SK-N-SH (cell line): ENCODE data around the gene RBP2.

ENCODE experiments used
- ELF1 ChIP-seq: IDR thresholded peaks from 2 replicates; pipeline ENCODE4 v1.4.0; 2012
- EZH2phosphoT487 ChIP-seq: fragments of 200-600 bp; sonication (generic); IDR thresholded peaks from 2 replicates; pipeline ENCODE4 v1.6.1; 2017; ENCODE audit warnings: low read depth, mixed run types, mild to moderate bottlenecking, antibody characterized with exemption, moderate library complexity, borderline replicate concordance
- MXI1 ChIP-seq: IDR thresholded peaks from 2 replicates; pipeline ENCODE4 v1.6.1; 2012; ENCODE audit warnings: mild to moderate bottlenecking, low read depth, low read length, improper control_type of control experiment
- POLR2AphosphoS5 ChIP-seq: IDR thresholded peaks from 2 replicates; pipeline ENCODE4 v1.6.1; 2012; ENCODE audit warnings: low read depth, low read length
- RXRA ChIP-seq: IDR thresholded peaks from 2 replicates; pipeline ENCODE4 v1.4.0; 2012; ENCODE audit warnings: low read depth, mild to moderate bottlenecking, borderline replicate concordance
- TEAD4 ChIP-seq: IDR thresholded peaks from 2 replicates; pipeline ENCODE4 v1.4.0; 2012; ENCODE audit warnings: mild to moderate bottlenecking, borderline replicate concordance; ENCODE audit not compliant: insufficient read depth
- USF2 ChIP-seq: fragments of 150-350 bp; IDR thresholded peaks from 2 replicates; pipeline ENCODE4 v1.6.1; 2017; ENCODE audit warnings: antibody characterized with exemption, low read length, low read depth, borderline replicate concordance
- TF ChIP-seq, protein P1 (sequence below): fragments of 200-600 bp; sonication (generic); IDR thresholded peaks from 2 replicates; pipeline ENCODE4 v1.6.1; 2017; ENCODE audit warnings: antibody characterized with exemption, mild to moderate bottlenecking, moderate library complexity

- TF ChIP-seq POLR2AphosphoS5: no peak
- TF ChIP-seq EZH2phosphoT487: no peak
- TF ChIP-seq, protein P1, sequence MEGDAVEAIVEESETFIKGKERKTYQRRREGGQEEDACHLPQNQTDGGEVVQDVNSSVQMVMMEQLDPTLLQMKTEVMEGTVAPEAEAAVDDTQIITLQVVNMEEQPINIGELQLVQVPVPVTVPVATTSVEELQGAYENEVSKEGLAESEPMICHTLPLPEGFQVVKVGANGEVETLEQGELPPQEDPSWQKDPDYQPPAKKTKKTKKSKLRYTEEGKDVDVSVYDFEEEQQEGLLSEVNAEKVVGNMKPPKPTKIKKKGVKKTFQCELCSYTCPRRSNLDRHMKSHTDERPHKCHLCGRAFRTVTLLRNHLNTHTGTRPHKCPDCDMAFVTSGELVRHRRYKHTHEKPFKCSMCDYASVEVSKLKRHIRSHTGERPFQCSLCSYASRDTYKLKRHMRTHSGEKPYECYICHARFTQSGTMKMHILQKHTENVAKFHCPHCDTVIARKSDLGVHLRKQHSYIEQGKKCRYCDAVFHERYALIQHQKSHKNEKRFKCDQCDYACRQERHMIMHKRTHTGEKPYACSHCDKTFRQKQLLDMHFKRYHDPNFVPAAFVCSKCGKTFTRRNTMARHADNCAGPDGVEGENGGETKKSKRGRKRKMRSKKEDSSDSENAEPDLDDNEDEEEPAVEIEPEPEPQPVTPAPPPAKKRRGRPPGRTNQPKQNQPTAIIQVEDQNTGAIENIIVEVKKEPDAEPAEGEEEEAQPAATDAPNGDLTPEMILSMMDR: no peak
- no peak for TF ChIP-seq RXRA
- TF ChIP-seq ELF1: no peak
- TF ChIP-seq MXI1: no peak
- TF ChIP-seq TEAD4: no peak
- TF ChIP-seq USF2: no peak
Observed at GRCh38 chr3:139455206-139455605, 21.1 kb downstream of the RBP2 start.
